Activated CD4-positive, CD25-positive, alpha-beta regulatory T cell treated with anti-CD3 and anti-CD28 coated beads, Interleukin-2, amount 50 U/mL, for 24 hours (primary cell): Measurements from ENCODE around the gene PRRG3.

Experiments used
- ATAC-seq, 2 donors: fragments of 150-1000 bp; cut with Tn5 transposase; one replicate each; pipeline ENCODE4 v1.10.0; 2021; ENCODE audit warnings: mild to moderate bottlenecking in 1 of 2, moderate library complexity in 1 of 2

PRRG3 gene

GRCh38 chrX:151710457-151710856 lies 15.2 kb downstream of the PRRG3 start:
- no peak for ATAC-seq

- no peak for ATAC-seq
Observed at GRCh38 chrX:151711154-151711553, 15.9 kb downstream of the PRRG3 start.

DNA sequence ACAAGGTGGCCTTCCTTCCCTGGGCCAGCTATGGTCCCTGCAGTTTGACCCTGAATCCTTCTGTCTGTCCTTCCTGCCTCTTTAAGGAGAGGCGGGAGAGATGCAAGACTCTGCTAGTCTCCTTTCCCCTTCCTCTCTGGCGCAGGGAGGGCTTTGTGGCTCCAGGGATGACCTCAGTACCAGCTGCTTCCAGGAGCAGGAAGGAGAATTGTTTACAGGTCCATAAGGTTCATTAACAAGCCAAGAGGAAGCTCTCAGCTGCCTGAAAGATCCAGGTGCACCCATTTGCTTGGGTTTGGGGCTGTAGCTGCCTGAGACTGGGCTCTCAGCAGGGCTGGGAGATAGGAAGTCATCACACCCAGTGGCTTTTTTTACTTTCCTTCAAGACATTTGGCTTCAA lies 16.5 kb downstream of the PRRG3 start:
- no peak for ATAC-seq

- no peak for ATAC-seq
Observed at GRCh38 chrX:151712253-151712652, 17.0 kb downstream of the PRRG3 start.

- no peak for ATAC-seq
Observed at GRCh38 chrX:151713849-151714248, 18.6 kb downstream of the PRRG3 start.

GRCh38 chrX:151714362-151714761 lies 19.1 kb downstream of the PRRG3 start:
- ATAC-seq: no peak

- ATAC-seq: no peak
Observed at GRCh38 chrX:151715752-151716151, 20.5 kb downstream of the PRRG3 start, which contains the start of gene FATE1. FATE1 (plus strand) TSS chrX:151716035; CDS start chrX:151716120, 85 bp downstream.

DNA sequence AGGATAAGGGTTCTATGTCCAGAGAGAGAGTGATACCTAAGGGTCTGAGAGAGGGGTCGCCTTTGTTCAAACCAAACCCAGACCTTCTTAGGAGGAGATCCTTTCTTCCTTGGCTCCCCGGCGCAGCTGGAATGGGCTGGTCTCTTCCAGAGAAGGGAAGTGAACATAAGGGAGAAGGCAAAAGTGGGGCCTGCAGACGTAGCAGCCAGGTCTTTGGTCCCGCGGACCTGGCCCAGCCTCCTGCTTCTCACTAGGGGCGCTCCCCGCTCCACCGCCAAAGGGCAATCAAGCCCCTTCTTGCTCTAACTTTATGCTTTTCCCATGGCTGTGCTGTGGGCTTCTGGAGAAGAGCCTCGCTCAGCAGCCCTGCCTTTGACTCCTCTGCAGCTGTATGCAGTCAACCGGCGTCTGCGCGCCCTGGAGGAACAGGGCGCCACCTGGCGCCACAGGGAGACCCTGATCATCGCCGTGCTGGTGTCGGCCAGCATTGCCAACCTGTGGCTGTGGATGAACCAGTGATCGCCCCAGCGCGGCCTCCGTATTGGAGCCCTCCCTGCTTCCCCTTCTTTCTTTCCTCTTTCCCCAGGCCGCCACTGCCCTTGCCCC lies 27.1 kb downstream of the PRRG3 start:
- no peak for ATAC-seq

DNA sequence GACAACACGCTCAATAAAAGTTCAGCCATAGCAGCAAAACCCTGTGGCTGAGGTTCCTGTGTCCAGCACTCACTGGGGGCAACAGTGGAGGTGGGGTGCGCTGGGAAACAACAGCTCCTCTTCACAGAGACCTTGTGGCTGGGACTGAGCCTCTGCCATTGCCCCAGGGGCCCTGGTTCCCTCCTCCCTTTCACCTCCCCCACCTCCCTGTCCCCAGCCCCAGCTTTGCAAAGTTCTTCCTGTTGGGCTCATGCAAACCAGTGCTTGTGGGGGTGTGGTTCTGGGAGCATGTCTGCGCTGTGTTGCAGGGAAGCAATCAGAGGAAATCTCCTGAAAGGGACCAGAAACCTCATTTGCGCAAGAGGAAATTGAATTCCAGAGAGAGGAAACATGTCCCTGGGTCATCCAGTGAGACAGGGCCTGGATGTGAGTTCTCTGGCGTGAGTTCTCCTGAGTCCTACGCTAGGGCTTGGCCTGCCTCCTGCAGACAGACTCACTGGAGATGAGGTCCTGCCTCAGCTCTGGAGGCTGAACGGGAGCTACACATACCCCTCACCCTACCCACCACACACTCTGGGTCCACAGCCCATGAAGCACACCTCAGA lies 28.0 kb downstream of the PRRG3 start:
- ATAC-seq: no peak

- no peak for ATAC-seq
Observed at GRCh38 chrX:151724563-151725337, 29.5 kb downstream of the PRRG3 start.

DNA sequence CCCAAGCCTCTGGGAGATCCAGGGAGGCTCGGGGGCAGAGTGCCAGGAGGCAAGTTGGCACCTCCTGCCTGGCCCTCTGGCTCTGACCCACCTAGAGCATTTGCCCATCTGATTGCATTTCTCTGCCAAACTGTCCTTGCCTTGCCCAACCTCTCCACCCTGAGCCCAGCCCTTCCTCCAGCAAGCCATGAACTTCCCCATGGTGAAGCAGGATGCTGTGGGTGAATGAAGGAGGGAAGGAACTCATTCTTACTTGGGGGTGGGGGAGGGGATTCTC lies 30.0 kb downstream of the PRRG3 start:
- ATAC-seq: no peak

DNA sequence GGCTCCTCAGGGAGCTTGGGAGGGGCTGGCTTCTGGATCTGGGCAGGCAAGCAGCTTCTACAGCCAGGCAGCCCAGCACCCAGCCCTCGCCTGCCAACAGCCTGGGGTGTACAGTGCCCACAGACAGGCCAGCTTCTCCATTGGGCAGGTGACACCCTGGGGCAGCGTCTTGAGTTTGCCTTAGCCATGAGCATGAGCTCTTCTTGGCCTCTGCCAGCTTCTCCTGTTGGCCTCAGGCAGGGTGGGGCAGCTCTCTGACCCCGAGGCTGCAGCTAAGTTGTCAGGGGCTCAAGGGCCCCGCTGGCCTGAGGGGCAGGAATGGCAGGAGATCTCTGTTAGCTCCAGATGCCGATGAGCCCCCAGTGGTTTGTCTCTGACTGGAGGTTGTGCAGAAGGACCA lies 31.5 kb downstream of the PRRG3 start:
- no peak for ATAC-seq

- ATAC-seq: no peak
Observed at GRCh38 chrX:151727346-151727745, 32.1 kb downstream of the PRRG3 start.

GRCh38 chrX:151729056-151729725 lies 33.9 kb downstream of the PRRG3 start:
- no peak for ATAC-seq

GRCh38 chrX:151734446-151734845 lies 39.2 kb downstream of the PRRG3 start, which contains the start of gene CNGA2:
CNGA2 (plus strand) TSS chrX:151734746; CDS start chrX:151738484, 3,738 bp downstream.
- ATAC-seq: no peak

- ATAC-seq: no peak
Observed at GRCh38 chrX:151735219-151735618, 40.0 kb downstream of the PRRG3 start.

- no peak for ATAC-seq
Observed at GRCh38 chrX:151736685-151737084, 41.4 kb downstream of the PRRG3 start.

DNA sequence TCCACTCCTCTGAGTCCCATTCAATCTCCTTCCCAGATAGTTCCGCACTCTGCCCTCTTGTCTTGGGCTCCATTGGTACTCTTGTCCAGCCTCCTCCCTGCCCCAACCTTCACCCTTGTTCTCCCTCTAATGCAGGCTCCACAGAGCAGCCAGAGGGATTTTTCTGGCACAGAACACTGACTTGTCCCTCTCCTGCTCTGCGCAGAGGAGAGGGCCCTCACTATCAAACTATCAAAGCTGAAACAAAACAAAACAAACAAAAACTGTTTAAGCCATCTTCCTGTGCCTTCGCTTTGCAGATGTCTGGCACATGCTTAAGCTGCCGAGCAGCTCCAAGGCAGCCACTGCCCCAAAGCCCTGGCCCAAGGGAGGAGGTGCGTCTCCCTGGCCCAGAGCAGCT lies 42.2 kb downstream of the PRRG3 start:
- no peak for ATAC-seq

GRCh38 chrX:151738751-151739150 lies 43.5 kb downstream of the PRRG3 start:
- no peak for ATAC-seq

GRCh38 chrX:151741606-151742005 lies 46.3 kb downstream of the PRRG3 start:
- ATAC-seq: no peak

- no peak for ATAC-seq
Observed at GRCh38 chrX:151742311-151742710, 47.1 kb downstream of the PRRG3 start.

DNA sequence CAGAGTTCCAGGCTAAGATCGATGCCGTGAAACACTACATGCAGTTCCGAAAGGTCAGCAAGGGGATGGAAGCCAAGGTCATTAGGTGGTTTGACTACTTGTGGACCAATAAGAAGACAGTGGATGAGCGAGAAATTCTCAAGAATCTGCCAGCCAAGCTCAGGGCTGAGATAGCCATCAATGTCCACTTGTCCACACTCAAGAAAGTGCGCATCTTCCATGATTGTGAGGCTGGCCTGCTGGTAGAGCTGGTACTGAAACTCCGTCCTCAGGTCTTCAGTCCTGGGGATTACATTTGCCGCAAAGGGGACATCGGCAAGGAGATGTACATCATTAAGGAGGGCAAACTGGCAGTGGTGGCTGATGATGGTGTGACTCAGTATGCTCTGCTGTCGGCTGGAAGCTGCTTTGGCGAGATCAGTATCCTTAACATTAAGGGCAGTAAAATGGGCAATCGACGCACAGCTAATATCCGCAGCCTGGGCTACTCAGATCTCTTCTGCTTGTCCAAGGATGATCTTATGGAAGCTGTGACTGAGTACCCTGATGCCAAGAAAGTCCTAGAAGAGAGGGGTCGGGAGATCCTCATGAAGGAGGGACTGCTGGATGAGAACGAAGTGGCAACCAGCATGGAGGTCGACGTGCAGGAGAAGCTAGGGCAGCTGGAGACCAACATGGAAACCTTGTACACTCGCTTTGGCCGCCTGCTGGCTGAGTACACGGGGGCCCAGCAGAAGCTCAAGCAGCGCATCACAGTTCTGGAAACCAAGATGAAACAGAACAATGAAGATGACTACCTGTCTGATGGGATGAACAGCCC lies 48.6 kb downstream of the PRRG3 start:
- ATAC-seq: no peak

GRCh38 chrX:151745651-151746050 lies 50.4 kb downstream of the PRRG3 start:
- ATAC-seq: no peak
